Activated CD8-positive, alpha-beta memory T cell treated with anti-CD3 and anti-CD28 coated beads, Interleukin-2, amount 10 ng/mL, durations not matched to agents 7 days and 5 days (primary cell): ENCODE results near the gene TENM4. TPM values are rescaled to one million over a fixed set of nuclear protein-coding genes. Genes with fewer than 3 reads are reported as not detected.

Experiments
- ATAC-seq: fragments of 150-1000 bp; cut with Tn5 transposase; one replicate; pipeline ENCODE4 v1.10.0; 2021; ENCODE audit warnings: moderate library complexity
- CTCF ChIA-PET: fragments of 350-600 bp; sonication (Branson Sonifier 250); formaldehyde crosslinking; loops from one replicate; lab custom pipeline; 2021; ENCODE audit warnings: antibody characterized with exemption; lab: Charles Lee
- DNase-seq: peaks from one replicate; pipeline ENCODE4 v3.0.0-alpha.2; 2020
- H3K27ac Mint-ChIP-seq: one replicate; pipeline ENCODE4 v1.8.0; 2021; ENCODE audit warnings: mild to moderate bottlenecking, mixed read lengths
- H3K27me3 Mint-ChIP-seq: one replicate; pipeline ENCODE4 v1.8.0; 2021; ENCODE audit warnings: mixed read lengths
- H3K36me3 Mint-ChIP-seq: one replicate; pipeline ENCODE4 v1.8.0; 2021; ENCODE audit warnings: mild to moderate bottlenecking, mixed read lengths
- H3K4me1 Mint-ChIP-seq: one replicate; pipeline ENCODE4 v1.8.0; 2021; ENCODE audit warnings: mixed read lengths
- H3K4me3 Mint-ChIP-seq: one replicate; pipeline ENCODE4 v1.8.0; 2021; ENCODE audit warnings: mild to moderate bottlenecking, moderate library complexity, mixed read lengths
- H3K9me3 Mint-ChIP-seq: one replicate; pipeline ENCODE4 v1.8.0; 2022; ENCODE audit warnings: low read depth, mixed read lengths
- total RNA-seq, 2 experiments: library from RNA; stranded (reverse); gene quantifications; one replicate each; pipeline ENCODE4 v1.2.3, GENCODE V29; 2021

The TENM4 gene
- total RNA-seq, 2 experiments from 2014 or later = not detected

DNA sequence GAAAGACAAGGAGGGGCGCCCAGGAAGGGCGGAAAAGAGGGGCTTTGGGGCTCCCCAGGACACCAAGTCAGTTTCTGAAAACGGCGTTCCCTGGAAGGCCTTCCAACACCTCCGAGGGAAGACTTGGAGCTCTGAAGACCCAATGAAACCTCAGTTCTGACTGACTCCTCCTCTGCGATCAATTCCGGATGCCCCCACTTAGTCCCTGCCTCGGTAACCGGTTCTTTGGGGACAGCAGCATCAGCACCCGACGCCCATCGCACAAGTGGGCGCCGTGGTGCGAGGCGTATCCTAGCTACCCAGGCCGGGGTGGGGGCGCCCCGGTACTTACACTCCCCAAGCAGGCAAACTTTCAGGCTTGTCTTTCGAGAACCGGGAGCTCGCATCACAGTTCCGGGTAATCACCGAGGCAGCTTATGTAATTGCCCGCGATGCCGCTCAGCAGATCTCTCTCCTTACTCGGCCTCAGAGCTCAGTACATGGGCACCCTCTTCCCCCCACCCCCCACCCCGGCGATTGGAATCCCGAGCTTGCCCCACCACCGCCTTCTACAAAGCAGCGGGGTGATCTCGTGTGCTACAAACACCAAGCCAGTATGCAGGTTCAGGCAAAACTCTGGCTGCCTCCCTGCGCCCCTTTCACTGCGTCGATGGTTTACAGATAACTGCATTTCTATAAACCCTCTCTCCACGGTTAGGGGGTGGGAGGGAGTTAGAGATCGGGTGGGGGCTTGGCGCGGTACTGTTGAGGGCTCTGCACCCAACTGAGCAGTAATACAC, 2.0 kb downstream of the TENM4 start:
- Mint-ChIP-seq H3K27ac (no peak overlapping the region), H3K36me3 (peaks cover 6% of the 10 kb centered on the region), H3K27me3 (peaks cover 69% of the 10 kb centered on the region), H3K4me3 (no peak overlapping the region), H3K9me3 (no peaks in the 10 kb centered on the region), H3K4me1 (peaks cover 8% of the 10 kb centered on the region)
- CTCF ChIA-PET = no interaction called here
- ATAC-seq (no peak), DNase-seq (no peak)

DNA sequence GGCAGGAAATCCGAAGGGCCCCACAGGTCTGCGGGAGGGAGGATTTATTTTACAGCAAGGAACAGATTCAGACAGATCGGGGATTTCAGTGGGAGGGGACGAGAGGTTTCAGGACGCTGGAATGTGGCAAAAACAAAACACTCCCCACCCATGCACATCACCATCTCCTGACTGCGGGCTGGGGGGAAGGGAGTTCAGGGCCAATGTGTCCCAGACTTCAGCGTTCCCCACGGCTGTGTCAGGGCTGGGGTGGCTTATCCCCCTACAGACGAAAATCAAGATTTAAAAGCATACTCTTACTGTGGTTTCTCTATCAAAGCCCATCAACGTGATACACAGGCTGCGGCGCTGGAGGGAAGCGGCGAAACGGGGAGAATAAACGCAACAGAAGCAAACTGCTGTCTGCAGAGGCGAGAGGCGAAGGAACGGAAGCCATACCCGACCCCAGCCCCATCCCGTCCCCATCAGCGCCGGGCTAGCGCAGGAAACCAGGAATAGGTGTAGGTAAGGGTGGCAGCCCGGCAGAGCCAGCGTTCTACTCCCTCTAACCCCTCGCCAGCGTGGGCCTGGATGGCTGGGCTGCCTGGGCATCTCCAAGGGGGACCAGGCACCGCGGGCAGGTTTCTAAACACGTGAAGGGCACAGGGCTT, 2.7 kb downstream of the TENM4 start:
- CTCF ChIA-PET = no interaction called here
- Mint-ChIP-seq H3K4me1 (peaks cover 8% of the 10 kb centered on the region), H3K36me3 (peaks cover 6% of the 10 kb centered on the region), H3K27me3 (peaks cover 72% of the 10 kb centered on the region), H3K27ac (no peak overlapping the region), H3K9me3 (no peaks in the 10 kb centered on the region), H3K4me3 (no peak overlapping the region)
- ATAC-seq (no peak), DNase-seq (no peak)

DNA sequence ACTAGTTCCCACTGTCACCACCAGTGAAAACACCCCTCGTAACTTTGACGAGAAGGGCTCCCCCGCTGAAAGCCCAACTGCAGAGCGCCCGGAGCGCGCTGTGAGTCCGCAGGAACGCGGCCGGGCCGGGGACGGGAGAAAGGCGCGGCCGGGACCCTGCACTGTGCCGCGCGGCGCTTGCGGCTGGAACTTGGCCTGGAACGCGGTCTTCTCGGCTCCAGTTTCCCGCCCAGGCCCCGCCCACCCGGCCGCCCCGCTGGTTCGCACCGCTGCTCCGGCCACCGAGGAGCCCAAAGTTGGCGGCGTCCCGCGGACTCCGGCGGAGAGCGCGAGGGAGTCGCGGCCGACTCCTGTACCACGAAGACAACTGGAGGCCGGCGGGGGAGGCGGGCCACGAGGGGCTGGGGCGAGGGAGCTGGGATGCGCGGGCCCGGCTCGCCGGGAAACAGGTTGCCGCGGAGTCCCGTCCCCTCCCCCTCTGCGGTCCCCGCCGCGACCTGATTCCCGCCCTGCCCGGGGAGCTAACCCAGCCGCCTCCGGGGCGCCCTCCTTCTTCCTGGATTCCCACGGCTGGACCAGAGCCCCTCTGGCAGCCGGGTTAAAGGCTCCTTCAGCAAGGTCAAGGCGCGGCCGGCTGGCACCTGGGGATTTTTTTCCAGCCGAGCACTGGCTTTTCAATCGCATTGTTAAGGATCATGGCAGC, 3.4 kb downstream of the TENM4 start:
- H3K9me3 Mint-ChIP-seq = no peaks in the 10 kb centered on the region
- DNase-seq (no peak), ATAC-seq (no peak)
- H3K36me3 Mint-ChIP-seq = peaks cover 6% of the 10 kb centered on the region
- H3K27me3 Mint-ChIP-seq = peaks cover 70% of the 10 kb centered on the region
- peaks cover 8% of the 10 kb centered on the region for H3K4me1 Mint-ChIP-seq
- no peak overlapping the region for H3K4me3 Mint-ChIP-seq
- peak overlapping the region; percentile 10 for H3K27ac Mint-ChIP-seq
- CTCF ChIA-PET = no interaction called here

DNA sequence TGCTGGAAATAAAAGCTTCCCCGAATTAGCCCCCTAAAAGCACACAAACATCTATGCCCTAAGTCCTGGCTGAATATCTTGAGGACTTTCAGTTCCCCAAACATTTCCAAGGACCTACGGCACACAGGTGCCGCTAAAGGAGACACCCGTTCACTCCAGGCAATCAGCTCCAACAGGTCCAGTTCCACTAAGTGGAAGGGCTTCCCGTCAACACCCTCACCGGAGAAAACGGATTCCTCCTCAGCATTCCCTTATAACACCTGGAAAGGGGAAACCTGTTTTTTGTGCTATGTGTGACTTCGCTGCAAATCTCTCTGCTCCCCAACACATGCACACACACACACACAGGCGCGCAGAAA, 3.9 kb downstream of the TENM4 start:
- DNase-seq (no peak), ATAC-seq (no peak)
- Mint-ChIP-seq H3K27ac (peak overlapping the region; percentile 10), H3K9me3 (no peaks in the 10 kb centered on the region), H3K4me1 (peaks cover 8% of the 10 kb centered on the region), H3K4me3 (no peak overlapping the region), H3K27me3 (peaks cover 66% of the 10 kb centered on the region), H3K36me3 (peaks cover 6% of the 10 kb centered on the region)
- CTCF ChIA-PET = no interaction called here

DNA sequence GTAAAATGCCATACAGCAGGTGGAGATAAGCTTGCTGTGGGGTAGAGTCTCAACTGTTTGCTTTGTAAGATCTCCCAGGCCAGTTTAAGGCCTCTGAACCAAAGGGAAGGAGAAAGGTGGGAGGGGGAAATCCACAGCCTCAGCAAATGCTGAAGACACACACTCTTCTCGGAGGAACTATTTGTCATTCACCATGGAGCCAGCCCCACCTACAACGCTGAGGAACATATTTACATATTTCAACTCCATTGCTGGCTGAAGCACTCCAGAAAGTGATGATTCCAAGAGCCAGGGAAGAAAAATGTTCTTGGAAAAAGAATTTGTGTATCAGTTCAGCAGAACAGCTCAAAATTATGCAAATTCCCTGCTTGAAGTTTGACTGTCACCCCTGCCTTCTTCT, 6.5 kb downstream of the TENM4 start:
- H3K36me3 Mint-ChIP-seq = peaks cover 3% of the 10 kb centered on the region
- peaks cover 49% of the 10 kb centered on the region for H3K27me3 Mint-ChIP-seq
- CTCF ChIA-PET = no interaction called here
- H3K4me3 Mint-ChIP-seq = no peak overlapping the region
- no peak overlapping the region for H3K27ac Mint-ChIP-seq
- ATAC-seq (no peak), DNase-seq (no peak)
- peaks cover 4% of the 10 kb centered on the region for H3K4me1 Mint-ChIP-seq
- H3K9me3 Mint-ChIP-seq = no peaks in the 10 kb centered on the region

DNA sequence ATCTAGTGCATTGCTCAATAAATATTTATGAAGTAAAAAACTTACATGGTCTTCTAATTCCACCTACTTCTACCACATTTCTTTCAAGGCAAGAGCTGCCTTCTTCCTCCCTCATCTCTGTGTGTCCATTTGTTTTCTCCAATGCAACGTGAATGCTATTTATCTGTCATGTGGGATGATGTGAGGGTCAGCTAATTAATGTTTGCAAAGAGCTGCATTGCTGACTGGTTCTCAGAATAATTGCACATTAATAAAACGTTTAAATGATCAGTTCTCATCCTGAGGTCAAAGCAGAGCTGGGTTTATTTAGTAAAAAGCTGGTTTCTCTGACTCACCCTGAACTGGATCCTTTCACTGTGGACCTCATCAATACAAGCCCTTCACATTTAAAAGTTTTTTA, 8.7 kb downstream of the TENM4 start:
- no peak for DNase-seq
- H3K4me1 Mint-ChIP-seq = peaks cover 1% of the 10 kb centered on the region
- H3K4me3 Mint-ChIP-seq = no peak overlapping the region

DNA sequence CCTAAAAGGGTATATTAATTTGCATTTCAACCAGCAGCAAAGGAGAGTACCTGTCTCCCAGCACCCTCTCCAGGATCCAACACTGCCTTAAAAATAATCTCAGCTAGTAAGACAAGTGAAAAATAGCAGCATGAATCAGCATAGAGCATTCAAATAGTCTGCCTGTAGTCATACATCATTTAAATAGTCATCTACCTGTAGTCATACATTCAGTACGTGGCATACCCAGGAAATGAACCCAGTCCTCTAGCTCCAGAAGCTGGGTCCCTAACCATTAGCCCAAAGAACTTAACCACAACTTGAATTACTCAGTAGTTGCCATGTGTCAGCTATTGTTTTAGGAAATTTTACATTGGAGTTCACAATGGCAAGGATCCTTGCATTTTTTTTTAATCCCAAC, 9.3 kb downstream of the TENM4 start:
- Mint-ChIP-seq H3K9me3 (no peaks in the 10 kb centered on the region), H3K4me3 (no peak overlapping the region), H3K36me3 (no peaks in the 10 kb centered on the region), H3K4me1 (no peaks in the 10 kb centered on the region), H3K27ac (no peak overlapping the region), H3K27me3 (peaks cover 25% of the 10 kb centered on the region)
- CTCF ChIA-PET = no interaction called here
- DNase-seq = no peak
- ATAC-seq = no peak

More for the DNA sequence above, 8.7 kb downstream of the TENM4 start:
- Mint-ChIP-seq H3K27me3 (peaks cover 31% of the 10 kb centered on the region), H3K27ac (no peak overlapping the region), H3K9me3 (no peaks in the 10 kb centered on the region), H3K36me3 (peaks cover 3% of the 10 kb centered on the region)
- ATAC-seq = no peak
- CTCF ChIA-PET = no interaction called here

DNA sequence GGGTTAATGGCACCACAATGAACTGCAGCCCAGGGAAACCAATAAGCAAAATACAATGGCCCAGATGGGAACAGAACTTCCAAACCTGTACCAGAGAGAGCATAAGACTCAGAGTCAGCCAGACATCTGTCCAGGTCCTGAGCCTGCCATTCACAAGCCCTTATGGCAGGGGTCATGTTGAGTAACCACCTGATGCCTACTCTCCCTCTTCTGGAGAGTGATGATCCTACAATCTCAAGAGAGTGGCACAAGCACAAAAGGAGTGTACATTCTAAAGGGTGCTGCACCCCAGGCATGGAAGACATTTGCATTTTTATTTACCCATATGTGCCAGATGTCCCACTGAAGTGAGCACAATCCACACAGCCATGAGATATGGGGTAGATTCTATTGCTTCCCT, 10.6 kb downstream of the TENM4 start:
- no peak overlapping the region for H3K4me3 Mint-ChIP-seq
- H3K27me3 Mint-ChIP-seq = peaks cover 13% of the 10 kb centered on the region
- DNase-seq = no peak
- H3K27ac Mint-ChIP-seq = no peak overlapping the region
- no peaks in the 10 kb centered on the region for H3K4me1 Mint-ChIP-seq
- H3K9me3 Mint-ChIP-seq = no peaks in the 10 kb centered on the region
- ATAC-seq = no peak
- CTCF ChIA-PET = no interaction called here
- no peaks in the 10 kb centered on the region for H3K36me3 Mint-ChIP-seq

DNA sequence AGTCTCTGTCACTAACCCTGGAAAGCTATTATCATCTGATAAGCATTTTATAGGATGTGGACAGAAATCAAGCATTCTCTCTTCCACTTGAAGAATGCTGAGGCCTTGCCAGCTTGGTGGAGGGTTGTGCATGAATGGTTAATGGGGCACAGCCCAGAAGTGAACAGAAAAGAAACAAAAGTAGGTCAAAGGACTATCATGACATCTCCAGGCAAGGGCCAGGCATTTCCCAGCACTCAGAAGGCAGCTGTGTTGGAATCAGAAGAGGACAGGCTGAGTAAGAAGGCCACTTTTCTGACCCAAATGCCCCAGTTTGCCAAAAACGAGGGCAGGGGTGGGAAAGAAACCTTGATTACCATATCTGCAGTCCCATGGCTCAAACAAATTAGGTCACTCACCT, 12.4 kb downstream of the TENM4 start:
- DNase-seq (no peak), ATAC-seq (no peak)
- Mint-ChIP-seq H3K9me3 (no peaks in the 10 kb centered on the region), H3K27ac (no peak overlapping the region), H3K4me1 (no peaks in the 10 kb centered on the region), H3K4me3 (no peak overlapping the region), H3K36me3 (no peaks in the 10 kb centered on the region), H3K27me3 (peaks cover 3% of the 10 kb centered on the region)
- CTCF ChIA-PET = no interaction called here

DNA sequence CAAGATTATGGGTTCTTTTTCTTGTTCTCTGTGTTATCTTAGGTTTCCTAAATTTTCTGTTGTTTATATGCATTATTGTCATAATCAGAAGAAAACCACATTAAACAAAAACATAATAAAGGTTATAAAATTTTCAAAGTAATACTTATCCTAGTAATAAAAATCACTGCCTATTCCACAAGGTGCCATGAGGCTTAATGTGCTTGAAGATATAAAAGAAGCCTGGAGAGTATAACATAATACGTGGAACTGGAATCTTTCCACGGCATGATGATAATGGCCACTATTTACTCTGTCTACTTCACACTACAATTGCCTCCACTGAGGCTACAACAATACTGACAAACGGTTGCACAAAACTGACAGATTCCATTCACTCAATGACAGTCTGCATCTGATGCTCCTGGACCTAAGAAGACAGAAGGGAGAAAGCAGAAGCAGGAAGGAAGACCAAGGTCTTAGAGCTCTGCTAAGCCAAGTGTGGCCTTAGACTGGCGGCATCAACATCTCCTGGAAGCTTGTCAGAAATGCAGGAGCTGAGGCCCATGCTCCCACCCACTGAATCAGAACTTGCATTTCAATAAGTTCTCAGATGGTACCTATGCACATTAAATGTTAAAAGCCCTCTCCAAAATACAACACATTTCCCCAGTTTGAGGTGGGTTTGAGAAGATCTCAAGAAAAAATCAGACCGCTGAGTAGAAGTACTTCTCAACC, 13.1 kb downstream of the TENM4 start:
- no peak for ATAC-seq
- Mint-ChIP-seq H3K9me3 (no peaks in the 10 kb centered on the region), H3K4me3 (no peak overlapping the region), H3K4me1 (no peaks in the 10 kb centered on the region), H3K36me3 (no peaks in the 10 kb centered on the region), H3K27ac (no peak overlapping the region), H3K27me3 (no peaks in the 10 kb centered on the region)
- no peak for DNase-seq
- CTCF ChIA-PET = no interaction called here

DNA sequence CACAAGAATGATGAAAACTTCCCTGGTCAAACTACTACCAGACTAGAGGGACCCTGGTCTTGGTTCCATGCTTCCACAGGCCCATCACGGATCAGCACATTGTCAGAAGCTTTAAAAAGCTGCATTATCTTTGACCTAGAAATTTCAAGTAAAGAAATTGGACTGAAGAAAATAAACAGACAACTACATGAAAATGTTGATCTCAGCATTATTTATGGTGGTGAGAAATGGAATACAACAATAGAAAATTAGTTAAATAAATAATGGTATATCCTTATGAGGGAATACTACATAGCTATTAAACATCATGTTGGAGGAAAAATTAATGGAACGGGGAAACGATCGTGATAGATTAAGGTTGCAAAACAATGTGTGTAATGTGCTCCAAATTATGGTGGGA, 13.7 kb downstream of the TENM4 start:
- Mint-ChIP-seq H3K27ac (no peak overlapping the region), H3K4me1 (no peaks in the 10 kb centered on the region), H3K27me3 (no peaks in the 10 kb centered on the region), H3K36me3 (no peaks in the 10 kb centered on the region), H3K9me3 (no peaks in the 10 kb centered on the region), H3K4me3 (no peak overlapping the region)
- ATAC-seq = no peak
- CTCF ChIA-PET = no interaction called here
- DNase-seq = no peak

DNA sequence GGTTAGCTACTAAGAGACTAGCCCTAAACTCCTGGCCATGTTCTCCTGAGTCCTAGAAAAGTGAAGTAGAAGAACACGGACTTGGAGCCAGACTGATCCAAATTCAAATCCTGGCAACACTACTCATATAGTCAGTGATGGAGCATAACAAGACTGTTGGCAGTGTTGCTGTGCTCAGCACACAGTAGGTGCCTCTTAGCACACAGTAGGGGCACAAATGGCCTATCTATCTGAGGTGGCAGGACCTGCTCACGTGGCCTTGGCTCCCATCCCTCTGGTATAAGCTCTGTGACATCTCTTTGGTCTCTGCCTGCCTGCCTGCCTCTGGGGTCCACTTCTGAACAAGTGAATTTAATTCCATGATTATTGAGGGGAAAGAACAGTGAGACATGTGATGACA, 15.4 kb downstream of the TENM4 start:
- Mint-ChIP-seq H3K4me1 (no peaks in the 10 kb centered on the region), H3K9me3 (no peaks in the 10 kb centered on the region), H3K27me3 (no peaks in the 10 kb centered on the region), H3K4me3 (no peak overlapping the region), H3K36me3 (no peaks in the 10 kb centered on the region), H3K27ac (no peak overlapping the region)
- CTCF ChIA-PET = no interaction called here
- ATAC-seq (no peak), DNase-seq (no peak)

DNA sequence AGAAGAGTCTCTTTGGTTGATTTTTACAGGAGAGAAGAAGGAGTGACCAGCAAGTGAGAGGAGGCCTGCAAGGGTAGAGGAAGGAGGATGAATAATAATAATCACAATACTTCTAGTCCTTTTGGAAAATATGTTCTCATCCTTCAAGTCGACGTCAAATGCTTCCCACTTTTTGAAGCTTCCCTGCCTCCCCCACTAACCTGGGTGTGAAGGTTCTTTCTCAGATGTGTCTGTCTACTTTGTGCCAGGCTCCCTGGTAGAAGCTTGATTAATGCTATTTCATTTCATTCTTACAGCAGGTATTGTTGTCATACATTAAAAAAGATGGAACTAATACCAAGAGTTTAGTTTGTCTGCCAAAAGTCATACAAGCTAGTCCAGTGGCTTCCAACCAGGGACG, 17.1 kb downstream of the TENM4 start:
- Mint-ChIP-seq H3K9me3 (no peaks in the 10 kb centered on the region), H3K36me3 (no peaks in the 10 kb centered on the region), H3K27me3 (no peaks in the 10 kb centered on the region), H3K27ac (no peak overlapping the region), H3K4me1 (no peaks in the 10 kb centered on the region), H3K4me3 (no peak overlapping the region)
- no peak for DNase-seq
- CTCF ChIA-PET = no interaction called here
- ATAC-seq = no peak
